CD4-positive, alpha-beta T cell treated with Interleukin-15 for 1 hour (primary cell): Measurements from ENCODE around the gene GOLGB1.
A peak's percentile ranks its signal among the peaks of the same experiment; 100 is the strongest.
"Not testable (repeated sequence)": the region's sequence is repeated elsewhere in the genome, so short reads cannot be mapped to it uniquely, and the experiment has no call there.

Experiments used
- DNase-seq: peaks from one replicate; pipeline ENCODE4 v3.0.0-alpha.2; 2020

Gene GOLGB1

GRCh38 chr3:121749276-121750086 is at the start of gene GOLGB1:
Gene GOLGB1, minus strand, starts transcription at chr3:121749741. Its CDS starts 18,770 bp downstream, at chr3:121730971.
- peak; percentile 96 for DNase-seq

DNA sequence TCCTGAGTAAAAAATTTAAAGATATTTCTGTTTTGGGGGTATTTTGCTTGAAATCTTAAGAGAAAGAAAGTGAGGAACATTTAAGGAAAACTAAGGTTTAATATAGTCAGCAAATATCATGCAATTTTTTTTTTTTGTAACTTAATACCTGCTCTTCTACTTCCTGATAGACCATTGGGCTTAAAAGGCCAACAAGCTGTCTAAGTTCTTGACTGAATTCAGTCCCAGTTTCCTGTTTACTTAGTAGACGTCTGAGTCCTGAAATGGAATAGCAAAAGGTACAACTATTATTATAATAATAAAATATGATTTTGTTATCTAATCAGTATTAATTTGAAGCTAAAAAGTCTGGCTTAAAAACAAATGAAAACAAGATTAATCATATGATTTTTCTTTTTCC is 47.4 kb upstream of the GOLGB1 start:
- no peak for DNase-seq

DNA sequence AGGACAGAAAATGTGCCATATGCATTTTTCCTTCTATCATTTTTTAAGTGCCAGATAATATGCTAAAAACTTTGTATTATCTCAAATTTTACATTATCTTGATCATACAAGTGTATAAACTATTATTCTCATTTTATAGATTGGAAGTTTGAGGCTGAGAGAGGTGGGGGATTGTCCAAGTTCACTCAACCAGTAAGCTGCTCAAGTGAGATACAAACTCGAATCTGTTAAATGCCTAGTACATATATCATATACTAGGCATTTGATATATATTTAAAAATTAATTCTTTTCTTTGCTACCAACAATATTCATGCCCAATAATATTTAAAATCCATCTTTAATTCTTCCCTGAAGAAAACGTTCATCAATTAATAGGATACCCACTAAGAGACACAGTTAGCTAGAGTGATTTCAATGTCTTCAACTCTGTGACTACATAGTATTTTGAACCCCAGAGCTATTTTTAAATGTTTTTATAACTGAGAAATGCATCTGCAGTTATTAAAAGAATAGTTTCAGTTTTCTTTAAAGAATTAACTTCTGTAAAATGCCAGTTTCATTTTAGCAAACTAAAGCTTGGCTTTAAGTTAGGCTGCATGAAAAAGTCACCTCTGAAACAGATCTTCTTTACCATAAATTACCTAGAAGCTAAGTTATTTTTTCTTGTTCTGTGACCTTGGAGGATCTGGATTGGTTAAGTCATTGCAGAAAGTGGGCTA is 44.9 kb upstream of the GOLGB1 start:
- DNase-seq: no peak

DNA sequence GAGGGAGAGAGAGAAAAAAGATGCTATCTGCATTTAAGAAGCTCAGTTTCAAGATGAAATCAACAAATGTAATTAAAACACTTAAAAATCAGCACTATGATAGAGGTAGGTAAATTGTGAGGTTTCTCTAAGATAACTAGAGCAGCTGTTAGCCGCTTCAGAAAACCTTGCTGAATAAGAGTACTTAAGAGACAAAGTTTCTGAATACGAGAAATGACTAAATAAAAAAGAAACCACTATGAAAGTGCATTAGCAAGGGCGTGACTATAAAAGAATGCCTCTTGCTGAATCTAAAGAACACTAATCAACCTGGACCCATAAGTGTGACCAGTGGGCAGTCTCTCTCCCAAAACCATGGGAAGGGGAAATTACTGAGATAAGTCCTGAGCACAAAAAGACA is 43.5 kb upstream of the GOLGB1 start:
- no peak for DNase-seq

GRCh38 chr3:121786485-121786884 is 36.9 kb upstream of the GOLGB1 start:
- DNase-seq: no peak

DNA sequence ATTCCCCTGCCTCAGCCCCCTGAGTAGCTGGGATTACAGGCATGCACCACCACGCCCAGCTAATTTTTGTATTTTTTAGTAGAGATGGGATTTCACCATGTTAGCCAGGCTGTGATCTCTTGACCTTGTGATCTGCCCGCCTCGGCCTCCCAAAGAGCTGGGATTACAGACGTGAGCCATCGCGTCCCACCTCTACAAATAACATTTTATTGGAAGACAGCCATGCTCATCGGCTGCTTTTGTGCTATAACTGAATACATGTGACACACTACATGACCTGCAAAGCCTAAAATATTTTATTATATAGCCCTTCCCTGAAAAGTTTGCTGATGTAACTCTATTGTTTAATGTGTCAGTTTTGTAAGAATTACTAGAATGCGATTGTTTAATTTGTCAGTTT is 33.2 kb upstream of the GOLGB1 start:
- not testable (repeated sequence) for DNase-seq

- DNase-seq: no peak
Observed at GRCh38 chr3:121781611-121782010, 32.1 kb upstream of the GOLGB1 start.

DNA sequence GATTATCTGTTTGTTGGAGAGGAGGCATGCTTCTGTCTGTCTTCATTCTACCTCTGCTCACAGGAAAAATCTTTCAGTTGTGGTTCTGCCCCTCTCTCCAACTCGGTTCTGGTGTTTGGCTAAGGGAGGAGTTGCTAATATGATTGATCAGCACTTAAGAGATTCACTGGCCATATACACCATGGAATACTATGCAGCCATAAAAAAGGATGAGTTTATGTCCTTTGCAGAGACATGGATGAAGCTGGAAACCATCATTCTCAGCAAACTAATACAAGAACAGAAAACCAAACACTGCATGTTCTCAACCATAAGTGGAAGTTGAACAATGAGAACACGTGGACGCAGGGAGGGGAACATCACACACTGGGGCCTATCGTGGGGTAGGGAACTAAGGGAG is 25.6 kb upstream of the GOLGB1 start:
- not testable (repeated sequence) for DNase-seq

DNA sequence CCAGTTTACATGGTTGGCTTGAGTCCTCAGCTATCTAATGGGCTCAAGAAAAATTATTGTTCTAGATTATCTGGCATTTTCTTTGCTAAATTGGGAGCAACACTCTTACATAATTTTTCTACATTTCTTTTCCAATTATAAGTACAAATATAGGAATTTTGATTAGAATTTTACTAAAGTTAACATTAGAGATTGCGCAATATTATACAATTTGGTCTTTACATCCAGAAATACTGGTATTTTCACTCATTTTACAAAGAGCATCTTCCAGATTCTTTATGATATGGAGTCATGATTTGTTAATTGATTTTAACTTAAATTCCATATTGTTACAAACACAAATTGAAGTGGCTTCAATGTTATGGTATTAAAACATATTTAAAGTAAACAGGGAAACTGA is 19.7 kb upstream of the GOLGB1 start:
- DNase-seq: no peak

- DNase-seq: no peak
Observed at GRCh38 chr3:121768452-121768851, 18.9 kb upstream of the GOLGB1 start.

DNA sequence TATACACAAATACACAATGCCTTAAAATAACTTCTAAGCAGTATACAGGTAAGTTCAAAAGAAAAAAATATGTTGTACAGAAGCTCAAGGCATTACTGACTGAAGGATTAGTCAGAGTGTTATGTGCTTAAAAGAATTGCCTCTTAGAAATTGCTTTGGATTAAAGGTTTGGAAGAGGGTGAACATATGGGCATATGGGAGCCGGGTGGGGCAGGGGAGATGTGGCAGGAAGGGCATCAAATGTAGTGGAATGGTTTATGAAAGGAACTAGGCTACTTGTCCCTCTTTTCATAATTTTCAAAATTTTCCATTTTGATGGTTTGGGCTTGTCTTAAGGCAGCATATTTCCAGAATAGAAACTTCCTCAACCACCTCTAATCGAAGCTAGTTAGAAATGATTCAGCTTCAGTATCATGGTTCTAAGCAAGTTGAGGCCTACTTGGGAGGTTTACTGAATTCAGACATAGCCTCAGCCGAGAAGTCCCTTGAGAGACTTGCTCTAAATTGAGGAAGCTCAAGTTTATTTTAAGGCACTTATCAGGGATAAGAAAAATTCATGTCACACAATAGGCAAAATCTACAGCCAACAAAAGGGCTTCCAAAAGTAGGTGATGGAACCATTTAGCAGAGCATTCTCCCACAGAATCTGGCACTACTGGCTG is 10.1 kb upstream of the GOLGB1 start:
- DNase-seq: no peak

DNA sequence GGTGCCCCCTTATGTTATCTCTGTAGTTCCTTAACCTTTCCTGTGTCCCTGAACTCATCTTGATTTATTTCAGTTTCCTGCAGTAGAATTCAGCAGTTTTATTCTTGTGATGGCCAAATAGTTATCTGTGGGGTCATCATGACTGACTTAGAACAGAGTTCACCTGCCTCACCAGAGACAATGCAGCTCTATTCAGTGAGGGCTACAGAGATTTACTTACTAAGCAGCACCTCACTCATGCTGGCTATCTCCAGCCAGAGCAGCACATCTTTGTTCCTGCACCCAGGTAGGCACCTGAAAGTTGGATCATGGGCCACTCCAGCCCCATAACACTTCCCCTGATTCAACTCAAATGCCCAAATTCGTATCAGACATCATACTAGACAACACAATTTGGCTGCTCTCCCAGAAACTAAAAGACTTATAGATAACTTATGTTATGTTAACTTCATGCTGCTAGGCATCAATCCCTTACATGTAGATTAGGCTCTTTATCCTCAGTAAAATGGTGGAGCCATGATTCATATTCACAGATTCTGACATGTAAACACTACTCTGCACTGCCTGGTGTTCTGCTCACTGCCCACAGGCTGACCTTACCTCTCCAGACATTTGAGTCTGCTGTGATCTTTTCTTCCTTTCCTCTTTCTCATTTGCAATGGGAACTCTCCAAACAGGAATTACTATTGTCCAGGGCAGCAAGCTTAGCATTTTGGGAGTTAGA is 9.3 kb upstream of the GOLGB1 start:
- DNase-seq: no peak

- DNase-seq: no peak
Observed at GRCh38 chr3:121757812-121758545, 8.4 kb upstream of the GOLGB1 start.

GRCh38 chr3:121757087-121757811 is 7.7 kb upstream of the GOLGB1 start:
- no peak for DNase-seq

DNA sequence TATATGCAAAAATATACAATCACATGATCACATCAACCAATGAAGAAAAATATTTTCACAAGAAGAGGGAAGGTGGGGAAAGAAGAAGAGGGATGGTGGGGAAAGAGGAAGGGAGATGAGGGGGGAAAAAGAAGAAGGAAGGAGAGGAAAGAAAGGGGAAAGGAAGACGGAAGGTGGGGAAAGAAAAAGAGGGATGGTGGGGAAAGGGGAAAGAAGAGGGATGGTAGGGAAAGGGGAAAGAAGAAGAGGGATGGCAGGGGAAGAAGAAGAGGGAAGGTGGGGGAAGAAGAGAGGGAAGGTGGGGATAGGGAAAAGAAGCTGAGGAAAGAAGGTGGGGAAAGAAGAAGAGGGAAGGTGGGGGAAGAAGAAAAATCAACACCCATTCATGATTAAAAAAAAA is 3.2 kb upstream of the GOLGB1 start:
- no peak for DNase-seq

DNA sequence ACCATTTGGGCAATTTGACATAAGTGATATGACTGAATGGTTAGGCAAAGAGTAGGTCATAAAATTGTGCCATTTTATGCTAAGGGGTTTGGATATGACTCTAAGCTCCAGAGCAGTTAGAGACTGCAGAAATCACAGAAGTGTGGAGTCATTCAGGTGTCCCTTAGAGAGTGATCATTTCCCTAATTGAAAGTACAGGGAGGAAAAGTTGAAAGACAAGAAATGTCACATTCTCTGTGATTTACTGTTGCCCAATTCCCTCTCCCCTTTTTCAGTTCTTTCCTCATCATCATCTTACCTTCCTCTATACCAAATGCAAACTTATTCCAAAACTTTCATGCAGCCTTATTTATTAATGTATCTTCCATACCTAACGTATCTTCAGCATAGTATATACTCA is 2.7 kb upstream of the GOLGB1 start:
- DNase-seq: no peak

DNA sequence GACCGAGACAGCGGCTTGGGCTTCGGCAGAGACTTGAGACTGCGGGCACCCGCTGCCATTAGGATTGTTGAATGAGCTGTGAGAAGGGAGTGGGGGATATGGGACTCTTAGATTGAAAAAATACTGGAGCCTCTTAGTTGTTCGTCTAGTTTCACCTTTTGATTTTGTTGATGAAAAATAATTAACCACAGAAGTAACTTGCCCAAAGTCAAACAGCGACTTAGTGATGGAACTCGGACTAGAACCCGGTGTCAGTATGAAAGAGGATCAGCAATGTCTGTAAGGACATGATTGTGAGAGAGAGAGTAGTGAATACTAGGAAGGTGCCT is 510 bp upstream of the GOLGB1 start:
- no peak for DNase-seq

DNA sequence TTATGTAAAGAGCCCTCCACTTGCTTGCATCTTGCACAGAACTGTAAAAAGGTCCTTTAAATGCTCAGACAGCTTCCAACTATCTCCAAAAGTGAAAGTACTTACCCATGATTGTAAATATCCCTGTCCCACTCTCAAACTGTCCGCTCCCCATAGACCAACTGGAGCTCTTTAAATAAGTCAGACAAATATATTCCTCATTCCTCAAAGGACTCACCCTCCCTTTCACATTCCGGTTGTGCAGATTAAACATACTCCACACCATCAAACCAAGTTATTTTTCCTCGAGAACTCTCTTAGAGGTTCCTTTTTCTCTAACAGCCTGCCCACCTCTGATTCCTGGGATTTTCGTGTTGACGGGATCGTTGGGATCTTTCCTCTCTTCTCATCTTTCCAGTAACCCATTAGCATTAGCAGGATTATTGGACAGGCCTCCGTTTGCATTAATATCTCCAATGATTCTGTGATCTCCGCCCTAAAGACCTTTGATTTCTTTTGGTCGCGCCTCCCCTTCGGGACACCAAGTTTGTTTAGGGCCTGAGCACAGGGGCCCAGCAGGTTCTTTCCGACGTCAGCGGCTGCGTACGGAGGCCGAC is 763 bp downstream of the GOLGB1 start:
- peak; percentile 41 for DNase-seq

- no peak for DNase-seq
Observed at GRCh38 chr3:121747976-121748375, 1.6 kb downstream of the GOLGB1 start.

GRCh38 chr3:121743106-121743505 is 6.4 kb downstream of the GOLGB1 start:
- not testable (repeated sequence) for DNase-seq

- no peak for DNase-seq
Observed at GRCh38 chr3:121740896-121741295, 8.6 kb downstream of the GOLGB1 start.
